ENCODE results near the gene SP140L.

Gene SP140L

GRCh38 chr2:230358305-230358704 lies 31.3 kb downstream of the SP140L start:
- Histone ChIP-seq H3K27ac (no peak overlapping the region), H3K9me3 (ENCODE audit: severe bottlenecking) (no peaks in the 10 kb centered on the region), H3K36me3 (no peaks in the 10 kb centered on the region), H3K27me3 (ENCODE audit: insufficient read depth, low read depth, severe bottlenecking) (peaks cover 61% of the 10 kb centered on the region), H3K4me3 (ENCODE audit: low read depth, low read length) (no peak overlapping the region)
- TF ChIP-seq CTCF (IDR thresholded peaks at IDR 0.05; ENCODE audit: low read depth, low read length), result no peak
- no peak for DNase-seq

GRCh38 chr2:230360028-230360427 lies 33.0 kb downstream of the SP140L start:
- Histone ChIP-seq H3K4me3 (ENCODE audit: low read depth, low read length) (no peak overlapping the region), H3K27me3 (ENCODE audit: insufficient read depth, low read depth, severe bottlenecking) (peaks cover 73% of the 10 kb centered on the region), H3K27ac (no peak overlapping the region), H3K36me3 (no peaks in the 10 kb centered on the region), H3K9me3 (ENCODE audit: severe bottlenecking) (no peaks in the 10 kb centered on the region)
- TF ChIP-seq CTCF (IDR thresholded peaks at IDR 0.05; ENCODE audit: low read depth, low read length), result no peak
- no peak for DNase-seq

- H3K36me3 ChIP-seq, result no peaks in the 10 kb centered on the region
- DNase-seq, result no peak
- no peak overlapping the region for H3K27ac ChIP-seq
- H3K27me3 ChIP-seq (ENCODE audit: insufficient read depth, low read depth, severe bottlenecking), result peaks cover 56% of the 10 kb centered on the region
- no peak overlapping the region for H3K4me3 ChIP-seq (ENCODE audit: low read depth, low read length)
- TF ChIP-seq CTCF (IDR thresholded peaks at IDR 0.05; ENCODE audit: low read depth, low read length), result no peak
- no peaks in the 10 kb centered on the region for H3K9me3 ChIP-seq (ENCODE audit: severe bottlenecking)
Measured at GRCh38 chr2:230362030-230362691, 35.2 kb downstream of the SP140L start.

- H3K4me3 ChIP-seq (ENCODE audit: low read depth, low read length), result no peak overlapping the region
- H3K27ac ChIP-seq, result no peak overlapping the region
- H3K27me3 ChIP-seq (ENCODE audit: insufficient read depth, low read depth, severe bottlenecking), result peaks cover 53% of the 10 kb centered on the region
- H3K36me3 ChIP-seq, result no peaks in the 10 kb centered on the region
- DNase-seq, result no peak
- no peak for TF ChIP-seq CTCF (IDR thresholded peaks at IDR 0.05; ENCODE audit: low read depth, low read length)
- no peaks in the 10 kb centered on the region for H3K9me3 ChIP-seq (ENCODE audit: severe bottlenecking)
Measured at GRCh38 chr2:230382108-230382507, 55.1 kb downstream of the SP140L start.

GRCh38 chr2:230383453-230383852 lies 56.5 kb downstream of the SP140L start:
- Histone ChIP-seq H3K4me3 (ENCODE audit: low read depth, low read length) (no peak overlapping the region), H3K36me3 (no peaks in the 10 kb centered on the region), H3K9me3 (ENCODE audit: severe bottlenecking) (no peaks in the 10 kb centered on the region), H3K27ac (no peak overlapping the region), H3K27me3 (ENCODE audit: insufficient read depth, low read depth, severe bottlenecking) (peaks cover 46% of the 10 kb centered on the region)
- no peak for DNase-seq
- TF ChIP-seq CTCF (IDR thresholded peaks at IDR 0.05; ENCODE audit: low read depth, low read length), result no peak

GRCh38 chr2:230384986-230385385 lies 58.0 kb downstream of the SP140L start:
- no peak overlapping the region for H3K27ac ChIP-seq
- no peak overlapping the region for H3K4me3 ChIP-seq (ENCODE audit: low read depth, low read length)
- no peaks in the 10 kb centered on the region for H3K9me3 ChIP-seq (ENCODE audit: severe bottlenecking)
- DNase-seq, result no peak
- no peak for TF ChIP-seq CTCF (IDR thresholded peaks at IDR 0.05; ENCODE audit: low read depth, low read length)
- H3K27me3 ChIP-seq (ENCODE audit: insufficient read depth, low read depth, severe bottlenecking), result peaks cover 43% of the 10 kb centered on the region
- H3K36me3 ChIP-seq, result no peaks in the 10 kb centered on the region
